ENCODE results near the gene RAD51B. TPM values are rescaled to one million over a fixed set of nuclear protein-coding genes. Genes with fewer than 3 reads are reported as not detected.

Gene RAD51B
- total and polyA plus RNA-seq, 9 of the 15 experiments (the other 6 are each of a cell fraction or from before 2014, with no cell fraction given), result 8.5 to 17.3 (median 11.3) TPM

DNA sequence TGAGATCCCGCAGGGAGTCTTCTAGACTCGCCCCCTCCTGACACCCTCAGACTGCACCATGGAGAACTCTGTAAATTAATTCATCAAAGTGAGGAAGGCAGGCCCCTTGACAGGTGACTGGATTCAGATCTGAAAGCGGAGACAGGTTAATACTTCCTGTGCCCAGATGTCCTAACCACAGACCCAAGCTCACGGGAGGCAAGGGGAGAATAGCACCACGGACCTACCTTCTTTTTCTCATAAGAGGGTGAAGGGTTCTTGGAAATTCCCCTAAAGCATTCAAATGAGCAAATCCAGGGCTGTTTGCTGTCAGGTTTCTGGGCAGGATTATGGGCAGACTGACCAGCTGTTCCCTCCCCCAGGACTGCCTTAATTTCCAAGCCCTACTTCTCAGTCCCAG lies 803.3 kb downstream of the RAD51B start:
- Histone ChIP-seq H3K27me3 (ENCODE audit: control insufficient read depth in 2 of 2, insufficient read depth in 2 of 2, low read length in 2 of 2) (no peaks in the 10 kb centered on the region), H3K4me2 (ENCODE audit: insufficient read depth, low read length) (no peak overlapping the region), H3K9ac (ENCODE audit: insufficient read depth in 1 of 2, low read depth in 2 of 2, low read length in 2 of 2) (no peak overlapping the region), H3K36me3 (ENCODE audit: control insufficient read depth, insufficient read depth, low read length) (no peaks in the 10 kb centered on the region), H3K9me1 (ENCODE audit: control insufficient read depth, insufficient read depth, low read length) (no peaks in the 10 kb centered on the region), H3K79me2 (ENCODE audit: control insufficient read depth, insufficient read depth, low read length) (no peaks in the 10 kb centered on the region), H2AFZ (ENCODE audit: low read depth, low read length) (no peak overlapping the region), H3K9me3 (replicated peaks; ENCODE audit: control insufficient read depth, insufficient read depth, low read depth, low read length) (peaks cover 8% of the 10 kb centered on the region), H3K27ac (ENCODE audit: extremely low read depth, low read depth, low read length) (no peak overlapping the region), H3K4me3 (no peak overlapping the region), H4K20me1 (replicated peaks; ENCODE audit: control insufficient read depth, insufficient read depth, low read length) (no peaks in the 10 kb centered on the region), H3K4me1 (replicated peaks in 1 of 2; ENCODE audit: control insufficient read depth in 2 of 2, insufficient read depth in 2 of 2, low read length in 2 of 2) (peaks cover 0 to 17% of the 10 kb centered on the region in 2 experiments; a peak in 3 of 5 replicates)
- ChIA-PET CTCF (ENCODE audit: low intra/inter-chr PET ratio) (no interaction called here), POLR2A (no interaction called here)
- intact Hi-C loops (cut with micrococcal nuclease) (no loop called here), in situ Hi-C loops (cut with MboI) (no loop called here)
- TF ChIP-seq ZNF584 (CRISPR knock-in tag; IDR thresholded peaks at IDR 0.05; ENCODE audit: low read depth) (no peak), SRSF9 (IDR thresholded peaks at IDR 0.05; ENCODE audit: borderline replicate concordance, low read depth, low read length) (no peak), FOXM1 (IDR thresholded peaks at IDR 0.05; ENCODE audit: low read depth) (no peak), FOXM1 (CRISPR knock-in tag; IDR thresholded peaks at IDR 0.05; ENCODE audit: low read depth) (no peak), RBM14 (IDR thresholded peaks at IDR 0.05; ENCODE audit: borderline replicate concordance, insufficient read depth, low read depth, low read length) (no peak), PTBP1 (IDR thresholded peaks at IDR 0.05; ENCODE audit: low read depth, low read length) (no peak), ZNF253 (CRISPR knock-in tag; conservative IDR thresholded peaks at IDR 0.05) (no peak), ZNF583 (CRISPR knock-in tag; IDR thresholded peaks at IDR 0.05) (no peak)
- TF ChIP-seq, protein P1, sequence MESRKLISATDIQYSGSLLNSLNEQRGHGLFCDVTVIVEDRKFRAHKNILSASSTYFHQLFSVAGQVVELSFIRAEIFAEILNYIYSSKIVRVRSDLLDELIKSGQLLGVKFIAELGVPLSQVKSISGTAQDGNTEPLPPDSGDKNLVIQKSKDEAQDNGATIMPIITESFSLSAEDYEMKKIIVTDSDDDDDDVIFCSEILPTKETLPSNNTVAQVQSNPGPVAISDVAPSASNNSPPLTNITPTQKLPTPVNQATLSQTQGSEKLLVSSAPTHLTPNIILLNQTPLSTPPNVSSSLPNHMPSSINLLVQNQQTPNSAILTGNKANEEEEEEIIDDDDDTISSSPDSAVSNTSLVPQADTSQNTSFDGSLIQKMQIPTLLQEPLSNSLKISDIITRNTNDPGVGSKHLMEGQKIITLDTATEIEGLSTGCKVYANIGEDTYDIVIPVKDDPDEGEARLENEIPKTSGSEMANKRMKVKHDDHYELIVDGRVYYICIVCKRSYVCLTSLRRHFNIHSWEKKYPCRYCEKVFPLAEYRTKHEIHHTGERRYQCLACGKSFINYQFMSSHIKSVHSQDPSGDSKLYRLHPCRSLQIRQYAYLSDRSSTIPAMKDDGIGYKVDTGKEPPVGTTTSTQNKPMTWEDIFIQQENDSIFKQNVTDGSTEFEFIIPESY (CRISPR knock-in tag; IDR thresholded peaks at IDR 0.05), result no peak
- TF ChIP-seq, protein P2, sequence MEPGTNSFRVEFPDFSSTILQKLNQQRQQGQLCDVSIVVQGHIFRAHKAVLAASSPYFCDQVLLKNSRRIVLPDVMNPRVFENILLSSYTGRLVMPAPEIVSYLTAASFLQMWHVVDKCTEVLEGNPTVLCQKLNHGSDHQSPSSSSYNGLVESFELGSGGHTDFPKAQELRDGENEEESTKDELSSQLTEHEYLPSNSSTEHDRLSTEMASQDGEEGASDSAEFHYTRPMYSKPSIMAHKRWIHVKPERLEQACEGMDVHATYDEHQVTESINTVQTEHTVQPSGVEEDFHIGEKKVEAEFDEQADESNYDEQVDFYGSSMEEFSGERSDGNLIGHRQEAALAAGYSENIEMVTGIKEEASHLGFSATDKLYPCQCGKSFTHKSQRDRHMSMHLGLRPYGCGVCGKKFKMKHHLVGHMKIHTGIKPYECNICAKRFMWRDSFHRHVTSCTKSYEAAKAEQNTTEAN (CRISPR knock-in tag; IDR thresholded peaks at IDR 0.05), result no peak
- FAIRE-seq (no peak), DNase-seq (ENCODE audit: extremely low read depth in 1 of 4, low spot score in 3 of 4) (no peak), ATAC-seq (no peak)
- WGBS (ENCODE audit: insufficient coverage, low coverage, missing lambda C conversion rate), result 61% methylated on average over 5 of the region's 5 CpGs
- BruUV-seq (replicated peaks), result no TSS peak

Measured in K562 (cell line).